ENCODE results near the gene RTN4.

The RTN4 gene

DNA sequence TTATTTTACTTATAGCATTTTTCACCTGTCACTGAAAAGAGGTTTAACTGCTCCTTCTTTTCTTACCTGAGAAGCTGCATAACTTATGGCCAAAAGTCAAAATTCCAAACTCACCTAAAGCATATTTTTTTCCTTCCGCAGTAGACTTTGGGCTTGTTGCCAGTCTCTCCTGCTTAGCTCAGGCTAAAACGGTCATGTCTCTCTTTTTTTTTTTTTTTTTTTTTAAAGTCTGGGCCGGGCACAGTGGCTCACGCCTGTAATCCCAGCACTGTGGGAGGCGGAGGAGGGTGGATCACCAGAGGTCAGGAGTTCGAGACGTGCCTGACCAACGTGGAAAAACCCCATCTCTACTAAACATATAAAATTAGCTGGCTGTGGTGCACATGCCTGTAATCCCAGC is 113.5 kb downstream of the RTN4 start:
- in situ Hi-C loops (cut with MboI; ENCODE audit: low pct_unique_long_range_greater_than_20kb, low sequenced_read_pairs, unreplicated experiment), result no loop called here

GRCh38 chr2:54935389-54935788 is 114.9 kb downstream of the RTN4 start:
- in situ Hi-C loops (cut with MboI; ENCODE audit: low pct_unique_long_range_greater_than_20kb, low sequenced_read_pairs, unreplicated experiment), result no loop called here
- TF ChIP-seq, protein P1, sequence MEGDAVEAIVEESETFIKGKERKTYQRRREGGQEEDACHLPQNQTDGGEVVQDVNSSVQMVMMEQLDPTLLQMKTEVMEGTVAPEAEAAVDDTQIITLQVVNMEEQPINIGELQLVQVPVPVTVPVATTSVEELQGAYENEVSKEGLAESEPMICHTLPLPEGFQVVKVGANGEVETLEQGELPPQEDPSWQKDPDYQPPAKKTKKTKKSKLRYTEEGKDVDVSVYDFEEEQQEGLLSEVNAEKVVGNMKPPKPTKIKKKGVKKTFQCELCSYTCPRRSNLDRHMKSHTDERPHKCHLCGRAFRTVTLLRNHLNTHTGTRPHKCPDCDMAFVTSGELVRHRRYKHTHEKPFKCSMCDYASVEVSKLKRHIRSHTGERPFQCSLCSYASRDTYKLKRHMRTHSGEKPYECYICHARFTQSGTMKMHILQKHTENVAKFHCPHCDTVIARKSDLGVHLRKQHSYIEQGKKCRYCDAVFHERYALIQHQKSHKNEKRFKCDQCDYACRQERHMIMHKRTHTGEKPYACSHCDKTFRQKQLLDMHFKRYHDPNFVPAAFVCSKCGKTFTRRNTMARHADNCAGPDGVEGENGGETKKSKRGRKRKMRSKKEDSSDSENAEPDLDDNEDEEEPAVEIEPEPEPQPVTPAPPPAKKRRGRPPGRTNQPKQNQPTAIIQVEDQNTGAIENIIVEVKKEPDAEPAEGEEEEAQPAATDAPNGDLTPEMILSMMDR (IDR thresholded peaks at IDR 0.05; ENCODE audit: extremely low read depth, insufficient read depth, missing control alignments), result no peak
- DNase-seq (ENCODE audit: low spot score), result no peak

More for the DNA sequence above, 113.5 kb downstream of the RTN4 start:
- DNase-seq (ENCODE audit: low spot score), result no peak
- TF ChIP-seq, protein P1 (IDR thresholded peaks at IDR 0.05; ENCODE audit: extremely low read depth, insufficient read depth, missing control alignments), result no peak

DNA sequence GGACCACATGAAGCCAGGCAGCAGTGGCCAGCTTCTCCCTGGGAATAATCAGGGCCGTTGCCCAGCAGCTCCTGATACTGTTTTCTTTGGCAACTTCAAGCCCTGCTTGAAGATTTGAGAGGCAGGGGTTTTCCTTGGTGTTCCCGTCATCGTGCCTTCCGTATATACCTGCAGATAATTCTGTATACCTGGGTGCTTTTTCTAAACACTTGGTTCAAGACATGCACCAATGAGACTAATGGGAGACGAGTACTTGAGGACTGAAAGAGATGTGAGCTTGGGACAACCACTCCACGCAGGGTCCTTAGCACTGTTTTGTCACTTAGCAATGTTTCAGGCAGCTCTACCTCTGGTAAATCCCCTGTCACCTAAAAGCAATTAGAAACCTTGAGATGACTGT is 118.8 kb downstream of the RTN4 start:
- in situ Hi-C loops (cut with MboI; ENCODE audit: low pct_unique_long_range_greater_than_20kb, low sequenced_read_pairs, unreplicated experiment), result no loop called here
- DNase-seq (ENCODE audit: low spot score), result no peak
- TF ChIP-seq, protein P1 (IDR thresholded peaks at IDR 0.05; ENCODE audit: extremely low read depth, insufficient read depth, missing control alignments), result no peak

DNA sequence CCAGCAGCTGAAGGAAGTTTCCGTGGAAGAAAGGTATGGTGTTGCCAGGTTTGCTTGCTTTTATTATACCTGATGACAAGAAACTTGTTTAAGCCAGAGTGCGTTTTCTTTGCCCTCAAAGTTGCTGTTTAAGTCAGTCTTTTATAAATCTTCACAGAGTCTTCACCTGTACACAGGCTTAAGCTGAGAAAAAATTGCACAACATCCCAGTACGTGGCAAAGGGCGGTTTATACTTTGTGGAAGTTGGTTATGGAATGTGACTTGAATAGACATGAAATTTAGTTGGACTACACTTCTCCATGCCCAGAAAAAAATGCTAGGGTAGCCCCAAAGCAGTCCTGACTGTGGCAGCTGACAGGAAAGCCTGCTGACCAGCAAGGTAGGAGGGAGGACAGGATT is 121.5 kb downstream of the RTN4 start:
- DNase-seq (ENCODE audit: low spot score), result no peak
- in situ Hi-C loops (cut with MboI; ENCODE audit: low pct_unique_long_range_greater_than_20kb, low sequenced_read_pairs, unreplicated experiment), result no loop called here
- TF ChIP-seq, protein P1 (IDR thresholded peaks at IDR 0.05; ENCODE audit: extremely low read depth, insufficient read depth, missing control alignments), result no peak

GRCh38 chr2:54927751-54928615 is 122.3 kb downstream of the RTN4 start:
- in situ Hi-C loops (cut with MboI; ENCODE audit: low pct_unique_long_range_greater_than_20kb, low sequenced_read_pairs, unreplicated experiment), result no loop called here
- TF ChIP-seq, protein P1 (IDR thresholded peaks at IDR 0.05; ENCODE audit: extremely low read depth, insufficient read depth, missing control alignments), result no peak
- DNase-seq (ENCODE audit: low spot score), result no peak

DNA sequence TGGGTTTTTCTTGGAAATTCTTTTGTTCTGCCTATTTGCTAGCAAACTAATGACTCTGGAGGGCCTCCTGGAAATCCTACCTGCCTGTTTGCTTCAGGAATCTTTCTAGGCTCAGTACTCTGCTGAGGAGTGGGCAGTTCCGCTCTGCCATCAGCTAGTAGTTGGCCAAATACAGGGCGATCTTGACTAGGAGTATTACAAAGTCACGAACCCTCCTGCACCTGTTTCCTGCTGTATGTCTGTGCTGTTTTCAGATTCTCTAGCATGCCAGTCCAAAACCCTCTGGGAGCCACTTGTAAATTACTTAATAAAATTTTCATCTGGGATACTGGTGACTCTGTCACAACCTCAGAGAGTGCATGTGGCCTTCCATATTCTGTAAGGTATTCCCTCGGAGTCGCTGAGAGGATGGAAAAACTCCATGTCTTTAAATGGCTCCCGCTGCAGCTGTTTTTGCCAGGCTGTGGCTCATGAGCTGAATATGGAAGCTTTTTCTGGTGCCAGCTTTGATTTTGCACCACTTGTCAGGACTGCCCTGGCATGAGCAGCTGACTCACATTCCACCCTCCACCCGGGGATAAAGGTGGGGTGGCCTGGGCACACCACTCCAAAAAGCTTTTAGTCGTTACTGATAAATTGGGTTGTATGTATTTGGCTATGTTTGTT is 123.0 kb downstream of the RTN4 start:
- TF ChIP-seq, protein P1 (IDR thresholded peaks at IDR 0.05; ENCODE audit: extremely low read depth, insufficient read depth, missing control alignments), result no peak
- in situ Hi-C loops (cut with MboI; ENCODE audit: low pct_unique_long_range_greater_than_20kb, low sequenced_read_pairs, unreplicated experiment), result no loop called here
- DNase-seq (ENCODE audit: low spot score), result no peak

Measured in GM13977 (cell line).